Measurements from ENCODE around the gene STN1. TPM values are rescaled to one million over a fixed set of nuclear protein-coding genes. Genes with fewer than 3 reads are reported as not detected.

Gene STN1
- total and polyA plus RNA-seq, 2 donors (not counting 1 experiment from before 2014, with no cell fraction given): 21.7 to 36.5 TPM

DNA sequence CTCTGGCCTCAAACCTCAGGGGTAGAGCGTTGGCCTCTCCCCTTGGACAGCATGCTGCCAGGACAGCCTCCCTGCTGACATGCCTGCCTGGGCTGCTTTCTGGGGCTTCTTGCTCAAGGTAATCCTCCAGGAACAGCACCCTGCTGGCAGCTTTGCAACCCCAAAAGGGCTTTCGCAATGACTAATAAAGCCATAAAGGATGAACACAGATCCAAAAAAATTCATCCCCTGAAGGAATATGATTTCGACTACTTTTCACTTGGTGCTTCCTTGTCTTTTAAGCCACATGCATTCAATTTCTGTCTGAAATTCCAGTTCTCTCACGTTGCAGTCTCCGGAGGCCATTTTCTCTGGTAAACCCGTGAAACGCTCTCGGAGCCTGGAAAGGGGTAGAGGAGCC is 47.5 kb downstream of the STN1 start:
- H3K9ac ChIP-seq (ENCODE audit: insufficient read depth, low read length): no peak overlapping the region

GRCh38 chr10:103869336-103869735 is 48.6 kb downstream of the STN1 start:
- no peak for DNase-seq (ENCODE audit: low read depth in 2 of 2)
- Histone ChIP-seq H3K9me3 (ENCODE audit: control insufficient read depth, insufficient read depth, low read depth, low read length) (no peaks in the 10 kb centered on the region), H3K4me3 (replicated peaks in 1 of 4; ENCODE audit: control extremely low read depth in 1 of 4, insufficient read depth in 1 of 4, low read depth in 3 of 4, low read length in 4 of 4) (no peak overlapping the region), H4K20me1 (ENCODE audit: control insufficient read depth, extremely low read depth, insufficient read depth, low read length) (no peaks in the 10 kb centered on the region), H3K4me2 (ENCODE audit: extremely low read depth, insufficient read depth, low read length) (no peak overlapping the region), H3K9ac (ENCODE audit: insufficient read depth, low read length) (no peak overlapping the region), H3K79me2 (ENCODE audit: control insufficient read depth, insufficient read depth, low read length) (no peaks in the 10 kb centered on the region), H2AFZ (ENCODE audit: low read length) (no peak overlapping the region), H3K36me3 (ENCODE audit: control insufficient read depth, insufficient read depth, low read length) (no peaks in the 10 kb centered on the region), H3K4me1 (ENCODE audit: control insufficient read depth, extremely low read depth, insufficient read depth, low read length) (no peaks in the 10 kb centered on the region), H3K27me3 (ENCODE audit: control insufficient read depth, insufficient read depth, low read length) (peaks cover 2% of the 10 kb centered on the region), H3K27ac (ENCODE audit: insufficient read depth, low read length) (no peak overlapping the region)
- TF ChIP-seq CTCF (conservative IDR thresholded peaks at IDR 0.05 in 1 of 2, IDR thresholded peaks at IDR 0.05 in 1 of 2; ENCODE audit: low read depth in 1 of 2, low read length in 2 of 2) (no peak), EZH2 (IDR thresholded peaks at IDR 0.05; ENCODE audit: low read length, missing control alignments) (no peak)

More for the DNA sequence above, 47.5 kb downstream of the STN1 start:
- TF ChIP-seq CTCF (conservative IDR thresholded peaks at IDR 0.05 in 1 of 2, IDR thresholded peaks at IDR 0.05 in 1 of 2; ENCODE audit: low read depth in 1 of 2, low read length in 2 of 2) (no peak), EZH2 (IDR thresholded peaks at IDR 0.05; ENCODE audit: low read length, missing control alignments) (no peak)
- H3K9me3 ChIP-seq (ENCODE audit: control insufficient read depth, insufficient read depth, low read depth, low read length): no peaks in the 10 kb centered on the region
- H3K4me3 ChIP-seq (replicated peaks in 1 of 4; ENCODE audit: control extremely low read depth in 1 of 4, insufficient read depth in 1 of 4, low read depth in 3 of 4, low read length in 4 of 4): no peak overlapping the region
- H3K27me3 ChIP-seq (ENCODE audit: control insufficient read depth, insufficient read depth, low read length): peaks cover 2% of the 10 kb centered on the region
- no peaks in the 10 kb centered on the region for H3K36me3 ChIP-seq (ENCODE audit: control insufficient read depth, insufficient read depth, low read length)
- H3K79me2 ChIP-seq (ENCODE audit: control insufficient read depth, insufficient read depth, low read length): no peaks in the 10 kb centered on the region
- H3K27ac ChIP-seq (ENCODE audit: insufficient read depth, low read length): no peak overlapping the region
- H4K20me1 ChIP-seq (ENCODE audit: control insufficient read depth, extremely low read depth, insufficient read depth, low read length): no peaks in the 10 kb centered on the region
- H2AFZ ChIP-seq (ENCODE audit: low read length): no peak overlapping the region
- no peaks in the 10 kb centered on the region for H3K4me1 ChIP-seq (ENCODE audit: control insufficient read depth, extremely low read depth, insufficient read depth, low read length)
- no peak overlapping the region for H3K4me2 ChIP-seq (ENCODE audit: extremely low read depth, insufficient read depth, low read length)
- DNase-seq (ENCODE audit: low read depth in 2 of 2): no peak

DNA sequence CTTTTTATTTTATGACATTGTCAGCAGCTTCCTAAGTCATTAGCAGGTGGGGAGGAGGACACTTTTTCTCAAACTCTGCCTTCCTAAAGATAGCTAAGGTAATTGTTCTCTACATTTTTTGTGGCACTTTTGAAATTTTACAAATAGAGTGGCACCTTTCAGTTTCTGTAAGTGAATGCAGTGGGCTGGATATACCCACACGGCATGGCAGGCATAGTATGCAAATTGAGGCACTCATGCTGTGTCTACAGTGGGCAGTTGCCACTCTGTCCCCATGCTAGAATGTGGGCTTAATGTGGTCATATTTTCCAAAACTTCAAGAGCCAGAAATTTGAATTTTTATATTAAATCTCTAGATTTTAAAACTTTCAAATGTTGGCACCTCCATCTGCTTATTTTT is 49.8 kb downstream of the STN1 start:
- H3K36me3 ChIP-seq (ENCODE audit: control insufficient read depth, insufficient read depth, low read length): no peaks in the 10 kb centered on the region
- DNase-seq (ENCODE audit: low read depth in 2 of 2): no peak
- H3K27me3 ChIP-seq (ENCODE audit: control insufficient read depth, insufficient read depth, low read length): peaks cover 2% of the 10 kb centered on the region
- no peaks in the 10 kb centered on the region for H3K4me1 ChIP-seq (ENCODE audit: control insufficient read depth, extremely low read depth, insufficient read depth, low read length)
- no peak overlapping the region for H3K4me2 ChIP-seq (ENCODE audit: extremely low read depth, insufficient read depth, low read length)
- no peaks in the 10 kb centered on the region for H4K20me1 ChIP-seq (ENCODE audit: control insufficient read depth, extremely low read depth, insufficient read depth, low read length)
- no peak overlapping the region for H3K9ac ChIP-seq (ENCODE audit: insufficient read depth, low read length)
- no peak overlapping the region for H3K4me3 ChIP-seq (replicated peaks in 1 of 4; ENCODE audit: control extremely low read depth in 1 of 4, insufficient read depth in 1 of 4, low read depth in 3 of 4, low read length in 4 of 4)
- H3K79me2 ChIP-seq (ENCODE audit: control insufficient read depth, insufficient read depth, low read length): no peaks in the 10 kb centered on the region
- no peak for TF ChIP-seq EZH2 (IDR thresholded peaks at IDR 0.05; ENCODE audit: low read length, missing control alignments)
- no peak for TF ChIP-seq CTCF (conservative IDR thresholded peaks at IDR 0.05 in 1 of 2, IDR thresholded peaks at IDR 0.05 in 1 of 2; ENCODE audit: low read depth in 1 of 2, low read length in 2 of 2)
- H3K27ac ChIP-seq (ENCODE audit: insufficient read depth, low read length): no peak overlapping the region
- H3K9me3 ChIP-seq (ENCODE audit: control insufficient read depth, insufficient read depth, low read depth, low read length): no peaks in the 10 kb centered on the region
- H2AFZ ChIP-seq (ENCODE audit: low read length): no peak overlapping the region
